OCI-LY1 (cell line): ENCODE results near the gene ANKRD42.

Source experiments
- EZH2 ChIP-seq: fragments of 200-600 bp; sonication (generic), shearing (Covaris generic); IDR thresholded peaks from 2 replicates; pipeline ENCODE4 v1.8.0; 2017; ENCODE audit warnings: borderline replicate concordance, mixed run types, mild to moderate bottlenecking, antibody characterized with exemption, low read length, moderate library complexity, mixed read lengths
- TF ChIP-seq, protein P1 (sequence below): fragments of 200-600 bp; sonication (generic), shearing (Covaris generic); IDR thresholded peaks from 2 replicates; pipeline ENCODE4 v1.5.1; 2017; ENCODE audit warnings: mild to moderate bottlenecking, antibody characterized with exemption, low read length, moderate library complexity, mixed read lengths

DNA sequence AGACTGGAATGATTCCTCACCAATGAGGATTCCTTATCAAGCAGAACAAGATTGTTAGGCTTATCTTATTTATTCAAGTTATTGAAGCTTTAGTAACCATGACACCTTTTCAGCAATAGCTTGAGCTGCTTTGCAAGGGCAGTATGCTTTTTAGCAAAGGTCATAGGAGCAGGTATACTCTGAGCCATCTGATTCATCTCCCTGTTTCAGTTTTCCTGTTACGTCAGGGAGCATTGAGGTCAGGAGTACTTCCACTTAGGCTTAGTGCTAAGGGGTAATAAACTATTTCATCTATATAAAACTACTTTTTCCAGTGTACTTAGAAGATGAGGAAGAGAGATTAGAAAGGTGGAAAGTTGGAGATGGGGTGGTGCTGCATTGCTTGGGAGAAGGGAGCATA lies 17.7 kb upstream of the ANKRD42 start:
- TF ChIP-seq, protein P1, sequence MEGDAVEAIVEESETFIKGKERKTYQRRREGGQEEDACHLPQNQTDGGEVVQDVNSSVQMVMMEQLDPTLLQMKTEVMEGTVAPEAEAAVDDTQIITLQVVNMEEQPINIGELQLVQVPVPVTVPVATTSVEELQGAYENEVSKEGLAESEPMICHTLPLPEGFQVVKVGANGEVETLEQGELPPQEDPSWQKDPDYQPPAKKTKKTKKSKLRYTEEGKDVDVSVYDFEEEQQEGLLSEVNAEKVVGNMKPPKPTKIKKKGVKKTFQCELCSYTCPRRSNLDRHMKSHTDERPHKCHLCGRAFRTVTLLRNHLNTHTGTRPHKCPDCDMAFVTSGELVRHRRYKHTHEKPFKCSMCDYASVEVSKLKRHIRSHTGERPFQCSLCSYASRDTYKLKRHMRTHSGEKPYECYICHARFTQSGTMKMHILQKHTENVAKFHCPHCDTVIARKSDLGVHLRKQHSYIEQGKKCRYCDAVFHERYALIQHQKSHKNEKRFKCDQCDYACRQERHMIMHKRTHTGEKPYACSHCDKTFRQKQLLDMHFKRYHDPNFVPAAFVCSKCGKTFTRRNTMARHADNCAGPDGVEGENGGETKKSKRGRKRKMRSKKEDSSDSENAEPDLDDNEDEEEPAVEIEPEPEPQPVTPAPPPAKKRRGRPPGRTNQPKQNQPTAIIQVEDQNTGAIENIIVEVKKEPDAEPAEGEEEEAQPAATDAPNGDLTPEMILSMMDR = no peak
- TF ChIP-seq EZH2 = no peak
